ENCODE results near the gene OR2T27.

DNA sequence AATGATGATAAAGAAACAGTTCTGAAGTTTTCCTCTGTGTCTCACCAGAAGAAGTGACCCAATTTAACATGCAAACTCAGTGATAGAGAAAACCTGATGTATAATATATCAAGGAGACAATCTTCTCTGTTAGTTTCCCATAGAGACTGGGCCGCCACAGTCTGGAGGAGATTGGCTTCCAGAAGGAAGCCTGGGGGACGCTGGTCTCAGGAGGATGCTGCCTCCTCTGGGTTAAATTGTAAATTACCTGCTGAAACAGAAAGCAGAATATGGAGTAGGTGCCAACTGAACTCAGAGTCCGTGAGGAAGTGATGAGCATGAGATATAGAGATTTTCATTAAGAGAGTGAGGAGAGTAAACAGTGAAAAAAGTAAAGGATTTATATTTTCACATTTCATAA is 31.5 kb upstream of the OR2T27 start:
- TF ChIP-seq CBX1 (IDR thresholded peaks at IDR 0.05; ENCODE audit: low read depth) (no peak), HCFC1 (IDR thresholded peaks at IDR 0.05; ENCODE audit: low read depth, low read length) (no peak), ARNT (IDR thresholded peaks at IDR 0.05) (no peak), TBP (optimal IDR thresholded peaks at IDR 0.05; ENCODE audit: low read depth, low read length) (no peak), RBM25 (IDR thresholded peaks at IDR 0.05; ENCODE audit: low read depth, low read length, severe bottlenecking) (no peak), CTBP1 (IDR thresholded peaks at IDR 0.05; ENCODE audit: borderline replicate concordance) (no peak), ZZZ3 (IDR thresholded peaks at IDR 0.05) (no peak), ZNF778 (CRISPR knock-in tag; IDR thresholded peaks at IDR 0.05) (no peak)
